Smooth muscle cell (in vitro differentiated cells): ENCODE results near the gene SPPL3. TPM values are rescaled to one million over a fixed set of nuclear protein-coding genes. Genes with fewer than 3 reads are reported as not detected.

ENCODE experiments used
- DNase-seq: peaks from one replicate; lab custom pipeline; 2025; ENCODE audit not compliant: unreplicated experiment; lab: John Stamatoyannopoulos, UW
- H2AFZ ChIP-seq: fragments of 200-600 bp; sonication (generic); 2 replicates; pipeline ENCODE4 v1.6.0; 2016; ENCODE audit warnings: antibody characterized with exemption, low read depth, mild to moderate bottlenecking
- H3F3A ChIP-seq: fragments of 200-600 bp; sonication (generic); 2 replicates; pipeline ENCODE4 v1.6.0; 2017; ENCODE audit warnings: antibody characterized with exemption, low read depth
- H3K27ac ChIP-seq: fragments of 200-600 bp; sonication (generic); 2 replicates; pipeline ENCODE4 v1.5.1; 2016; ENCODE audit warnings: low read depth, mild to moderate bottlenecking
- H3K27me3 ChIP-seq: fragments of 200-600 bp; sonication (generic); 2 replicates; pipeline ENCODE4 v1.6.1; 2016; ENCODE audit warnings: low read depth, mild to moderate bottlenecking
- H3K36me3 ChIP-seq: fragments of 200-600 bp; sonication (generic); 2 replicates; pipeline ENCODE4 v1.5.1; 2016; ENCODE audit warnings: low read depth
- H3K4me1 ChIP-seq: fragments of 200-600 bp; sonication (generic); 2 replicates; pipeline ENCODE4 v1.5.1; 2016; ENCODE audit warnings: low read depth
- H3K4me2 ChIP-seq: fragments of 200-600 bp; sonication (generic); 2 replicates; pipeline ENCODE4 v1.6.0; 2016; ENCODE audit warnings: mild to moderate bottlenecking
- H3K4me3 ChIP-seq: fragments of 200-600 bp; sonication (generic); 2 replicates; pipeline ENCODE4 v1.5.1; 2016; ENCODE audit warnings: mild to moderate bottlenecking
- H3K79me2 ChIP-seq: fragments of 200-600 bp; sonication (generic); 2 replicates; pipeline ENCODE4 v1.6.0; 2016; ENCODE audit warnings: low read depth, mild to moderate bottlenecking
- H3K9ac ChIP-seq: fragments of 200-600 bp; sonication (generic); 2 replicates; pipeline ENCODE4 v1.6.0; 2016; ENCODE audit warnings: low read depth
- H3K9me3 ChIP-seq: fragments of 200-600 bp; sonication (generic); replicated peaks from 2 replicates; pipeline ENCODE4 v1.5.1; 2016; ENCODE audit warnings: low read depth
- H4K20me1 ChIP-seq: fragments of 200-600 bp; sonication (generic); 2 replicates; pipeline ENCODE4 v1.6.0; 2016; ENCODE audit warnings: low read depth
- WGBS: methylation state at CpG from one replicate; pipeline ENCODE4 v1.1.7; 2016; ENCODE audit warnings: low lambda C conversion rate; 5-methylcytosine and 5-hydroxymethylcytosine counted together
- polyA plus RNA-seq: library from polyadenylated mRNA; unstranded; fragments of >200 nt; fragmentation: Nextera tagmentation; extraction: Ambion mirVana; gene quantifications from 2 replicates; pipeline ENCODE4 v1.2.1, GENCODE V29; 2016
- total RNA-seq: library from RNA; depleted of rRNA; stranded (reverse); fragments of >200 nt; gene quantifications from 2 replicates; pipeline ENCODE4 v1.2.3, GENCODE V29; 2014
- TF ChIP-seq, protein P1 (sequence below): fragments of 200-600 bp; sonication (generic); IDR thresholded peaks from 2 replicates; pipeline ENCODE4 v1.5.1; 2017; ENCODE audit warnings: borderline replicate concordance, mild to moderate bottlenecking, antibody characterized with exemption; ENCODE audit not compliant: insufficient read depth, poor library complexity, severe bottlenecking

The SPPL3 gene
- total and polyA plus RNA-seq, 2 experiments from 2014 or later: 22.5 to 27.0 TPM

DNA sequence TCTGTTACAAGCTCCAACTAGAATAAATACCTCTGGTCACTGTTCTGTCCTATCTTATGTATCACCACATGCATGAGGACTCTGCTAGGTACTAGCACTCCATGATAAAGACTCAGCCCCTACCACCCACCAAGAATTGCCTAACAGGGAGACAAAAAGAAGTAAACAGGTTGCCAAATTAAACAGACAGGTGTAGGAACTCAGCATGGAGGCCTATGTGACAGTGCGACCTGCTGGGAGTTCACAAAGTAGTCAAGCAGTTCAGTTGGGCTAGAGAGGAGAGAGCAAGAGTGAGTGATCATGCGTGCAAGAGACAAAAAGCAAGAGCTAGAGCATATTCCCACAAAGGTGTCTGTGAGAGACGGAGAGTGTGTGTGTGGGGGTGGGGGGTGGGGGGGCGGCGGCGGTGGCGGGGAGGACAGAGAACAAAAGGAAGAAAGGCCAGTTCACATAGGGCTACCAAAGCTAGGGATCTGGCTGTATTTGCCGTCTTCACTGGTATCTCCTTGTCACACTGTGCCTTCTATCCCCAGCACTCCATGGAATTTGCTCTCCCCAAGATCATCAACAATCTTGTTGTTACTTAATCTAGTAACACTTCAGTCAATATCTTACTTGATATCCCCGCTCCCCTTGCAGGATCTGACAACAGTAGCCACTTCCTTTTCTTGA, 81.2 kb downstream of the SPPL3 start:
- peaks cover 95% of the 10 kb centered on the region for H4K20me1 ChIP-seq
- H3K36me3 ChIP-seq: no peaks in the 10 kb centered on the region
- no peak overlapping the region for H2AFZ ChIP-seq
- H3F3A ChIP-seq: no peaks in the 10 kb centered on the region
- DNase-seq: no peak
- no peaks in the 10 kb centered on the region for H3K27me3 ChIP-seq
- no peak overlapping the region for H3K9ac ChIP-seq
- 63% methylated on average over 8 of the region's 9 CpGs for WGBS
- no peak overlapping the region for H3K4me3 ChIP-seq
- no peak overlapping the region for H3K27ac ChIP-seq
- H3K4me2 ChIP-seq: no peak overlapping the region
- peaks cover 17% of the 10 kb centered on the region for H3K4me1 ChIP-seq
- H3K9me3 ChIP-seq: no peaks in the 10 kb centered on the region
- H3K79me2 ChIP-seq: peaks cover 69% of the 10 kb centered on the region
- TF ChIP-seq, protein P1, sequence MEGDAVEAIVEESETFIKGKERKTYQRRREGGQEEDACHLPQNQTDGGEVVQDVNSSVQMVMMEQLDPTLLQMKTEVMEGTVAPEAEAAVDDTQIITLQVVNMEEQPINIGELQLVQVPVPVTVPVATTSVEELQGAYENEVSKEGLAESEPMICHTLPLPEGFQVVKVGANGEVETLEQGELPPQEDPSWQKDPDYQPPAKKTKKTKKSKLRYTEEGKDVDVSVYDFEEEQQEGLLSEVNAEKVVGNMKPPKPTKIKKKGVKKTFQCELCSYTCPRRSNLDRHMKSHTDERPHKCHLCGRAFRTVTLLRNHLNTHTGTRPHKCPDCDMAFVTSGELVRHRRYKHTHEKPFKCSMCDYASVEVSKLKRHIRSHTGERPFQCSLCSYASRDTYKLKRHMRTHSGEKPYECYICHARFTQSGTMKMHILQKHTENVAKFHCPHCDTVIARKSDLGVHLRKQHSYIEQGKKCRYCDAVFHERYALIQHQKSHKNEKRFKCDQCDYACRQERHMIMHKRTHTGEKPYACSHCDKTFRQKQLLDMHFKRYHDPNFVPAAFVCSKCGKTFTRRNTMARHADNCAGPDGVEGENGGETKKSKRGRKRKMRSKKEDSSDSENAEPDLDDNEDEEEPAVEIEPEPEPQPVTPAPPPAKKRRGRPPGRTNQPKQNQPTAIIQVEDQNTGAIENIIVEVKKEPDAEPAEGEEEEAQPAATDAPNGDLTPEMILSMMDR: no peak

DNA sequence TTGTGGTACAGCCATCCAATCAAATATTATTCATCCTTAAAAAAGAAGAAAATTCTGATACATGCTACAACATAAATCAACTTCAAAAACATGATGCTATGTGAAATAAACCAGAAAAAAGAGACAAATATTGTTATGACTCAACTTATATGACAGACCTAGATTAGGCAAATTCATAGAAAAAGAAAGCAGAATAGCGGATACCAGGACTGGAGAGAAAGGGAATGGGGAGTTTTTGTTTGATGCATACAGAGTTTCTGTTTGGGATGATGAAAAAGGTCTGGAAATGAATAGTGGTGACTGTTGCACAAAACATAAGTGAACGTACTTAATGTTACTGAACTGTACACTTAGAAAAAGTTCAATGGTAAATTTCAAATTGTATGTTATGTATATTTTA, 82.3 kb downstream of the SPPL3 start:
- no peaks in the 10 kb centered on the region for H3K36me3 ChIP-seq
- peaks cover 95% of the 10 kb centered on the region for H4K20me1 ChIP-seq

DNA sequence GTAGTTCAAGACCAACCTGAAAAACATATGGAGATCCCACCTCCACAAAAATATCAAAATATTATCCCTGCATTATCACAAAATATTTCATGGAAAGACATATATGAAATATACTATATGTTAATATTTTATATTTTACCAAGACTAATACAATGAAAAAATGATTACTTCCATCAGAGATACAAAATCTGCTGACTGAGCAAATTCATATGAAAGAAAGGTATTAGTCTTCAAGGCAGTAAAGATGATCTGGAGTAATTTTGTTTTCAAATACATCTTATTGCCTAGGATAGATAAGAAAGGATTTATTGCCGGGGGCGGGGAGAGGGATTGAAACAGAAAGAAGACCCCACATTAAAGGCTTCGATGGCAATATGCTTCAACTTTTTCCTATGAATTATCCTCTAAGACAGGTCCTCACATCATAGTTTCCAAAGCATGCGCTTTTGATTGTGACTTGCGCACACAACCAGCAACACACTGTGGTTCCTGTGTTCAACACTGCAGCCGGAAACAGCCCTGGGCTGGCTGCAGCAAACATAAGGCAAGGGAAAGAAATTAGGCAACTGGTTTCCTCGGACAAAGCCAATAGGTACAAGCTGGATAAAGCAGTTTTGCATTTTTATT, 83.2 kb downstream of the SPPL3 start:
- no peaks in the 10 kb centered on the region for H3K36me3 ChIP-seq
- no peak overlapping the region for H2AFZ ChIP-seq
- H3K27ac ChIP-seq: no peak overlapping the region
- no peak overlapping the region for H3K4me2 ChIP-seq
- H3K9ac ChIP-seq: no peak overlapping the region
- H3K4me1 ChIP-seq: peaks cover 20% of the 10 kb centered on the region
- TF ChIP-seq, protein P1: no peak
- peaks cover 93% of the 10 kb centered on the region for H4K20me1 ChIP-seq
- no peak for DNase-seq
- H3K9me3 ChIP-seq: no peaks in the 10 kb centered on the region
- H3K27me3 ChIP-seq: no peaks in the 10 kb centered on the region
- 80% methylated on average over 7 of the region's 7 CpGs for WGBS
- no peak overlapping the region for H3K4me3 ChIP-seq
- peaks cover 3% of the 10 kb centered on the region for H3F3A ChIP-seq
- H3K79me2 ChIP-seq: peaks cover 65% of the 10 kb centered on the region

More for the DNA sequence above, 82.3 kb downstream of the SPPL3 start:
- no peak overlapping the region for H3K27ac ChIP-seq
- H2AFZ ChIP-seq: no peak overlapping the region
- H3K9me3 ChIP-seq: no peaks in the 10 kb centered on the region
- H3K4me1 ChIP-seq: peaks cover 20% of the 10 kb centered on the region
- DNase-seq: no peak
- H3K9ac ChIP-seq: no peak overlapping the region
- H3F3A ChIP-seq: peaks cover 3% of the 10 kb centered on the region
- TF ChIP-seq, protein P1: no peak
- H3K4me2 ChIP-seq: no peak overlapping the region
- H3K4me3 ChIP-seq: no peak overlapping the region
- WGBS: 90% methylated on average over 2 of the region's 2 CpGs
- peaks cover 62% of the 10 kb centered on the region for H3K79me2 ChIP-seq
- no peaks in the 10 kb centered on the region for H3K27me3 ChIP-seq
